Chondrocyte (in vitro differentiated cells): Measurements from ENCODE around the gene CCDC59. TPM values are rescaled to one million over a fixed set of nuclear protein-coding genes. Genes with fewer than 3 reads are reported as not detected.

Experiments used
- DNase-seq: peaks from one replicate; pipeline ENCODE4 v3.0.0; 2021; ENCODE audit warnings: mixed read lengths, low spot score
- H3K27ac Mint-ChIP-seq: one replicate; pipeline ENCODE4 v1.8.0; 2021; ENCODE audit warnings: mild to moderate bottlenecking, moderate library complexity, mixed read lengths; ENCODE audit not compliant: unreplicated experiment
- H3K27me3 Mint-ChIP-seq: 2 replicates; pipeline ENCODE4 v1.8.0; 2021; ENCODE audit warnings: low read depth, mixed read lengths
- H3K36me3 Mint-ChIP-seq: 2 replicates; pipeline ENCODE4 v1.8.0; 2021; ENCODE audit warnings: low read depth, mixed read lengths
- H3K4me1 Mint-ChIP-seq: 2 replicates; pipeline ENCODE4 v1.8.0; 2021; ENCODE audit warnings: low read depth, mild to moderate bottlenecking, mixed read lengths
- H3K4me3 Mint-ChIP-seq: one replicate; pipeline ENCODE4 v1.8.0; 2021; ENCODE audit warnings: mild to moderate bottlenecking, moderate library complexity, mixed read lengths; ENCODE audit not compliant: unreplicated experiment
- H3K9me3 Mint-ChIP-seq: 2 replicates; pipeline ENCODE4 v1.8.0; 2021; ENCODE audit warnings: low read depth, mixed read lengths
- total RNA-seq: library from RNA; stranded (reverse); gene quantifications from 3 replicates; pipeline ENCODE4 v1.2.1, GENCODE V29; 2021
- TF ChIP-seq, protein P1 (sequence below): fragments of 200-600 bp; sonication (generic); IDR thresholded peaks from 2 replicates; pipeline ENCODE4 v1.5.0; 2021; ENCODE audit warnings: antibody characterized with exemption, mild to moderate bottlenecking, moderate library complexity

CCDC59 gene
- total RNA-seq, 1 donor from 2014 or later: 27.9 TPM

DNA sequence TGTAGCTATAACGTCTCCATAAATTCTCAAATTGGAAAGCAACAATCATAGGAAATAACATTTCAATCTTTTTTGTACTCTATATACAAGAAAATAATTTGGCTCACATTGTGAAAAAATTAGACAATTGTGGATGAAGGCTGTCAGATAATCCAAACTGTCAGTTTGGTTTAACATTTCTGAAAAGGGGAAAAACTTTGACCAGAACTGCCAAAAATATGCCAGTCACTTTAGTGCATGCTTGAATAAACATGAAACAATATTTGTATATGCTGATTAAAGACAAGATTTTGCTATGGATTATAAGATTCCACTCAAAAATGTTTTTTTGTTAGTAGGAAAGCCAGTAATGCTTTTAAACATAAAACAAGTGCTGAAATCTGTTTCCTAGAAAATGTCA, 38.9 kb downstream of the CCDC59 start:
- TF ChIP-seq, protein P1, sequence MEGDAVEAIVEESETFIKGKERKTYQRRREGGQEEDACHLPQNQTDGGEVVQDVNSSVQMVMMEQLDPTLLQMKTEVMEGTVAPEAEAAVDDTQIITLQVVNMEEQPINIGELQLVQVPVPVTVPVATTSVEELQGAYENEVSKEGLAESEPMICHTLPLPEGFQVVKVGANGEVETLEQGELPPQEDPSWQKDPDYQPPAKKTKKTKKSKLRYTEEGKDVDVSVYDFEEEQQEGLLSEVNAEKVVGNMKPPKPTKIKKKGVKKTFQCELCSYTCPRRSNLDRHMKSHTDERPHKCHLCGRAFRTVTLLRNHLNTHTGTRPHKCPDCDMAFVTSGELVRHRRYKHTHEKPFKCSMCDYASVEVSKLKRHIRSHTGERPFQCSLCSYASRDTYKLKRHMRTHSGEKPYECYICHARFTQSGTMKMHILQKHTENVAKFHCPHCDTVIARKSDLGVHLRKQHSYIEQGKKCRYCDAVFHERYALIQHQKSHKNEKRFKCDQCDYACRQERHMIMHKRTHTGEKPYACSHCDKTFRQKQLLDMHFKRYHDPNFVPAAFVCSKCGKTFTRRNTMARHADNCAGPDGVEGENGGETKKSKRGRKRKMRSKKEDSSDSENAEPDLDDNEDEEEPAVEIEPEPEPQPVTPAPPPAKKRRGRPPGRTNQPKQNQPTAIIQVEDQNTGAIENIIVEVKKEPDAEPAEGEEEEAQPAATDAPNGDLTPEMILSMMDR: no peak
- Mint-ChIP-seq H3K27me3 (peaks cover 22% of the 10 kb centered on the region), H3K4me1 (no peaks in the 10 kb centered on the region), H3K27ac (no peak overlapping the region), H3K36me3 (no peaks in the 10 kb centered on the region), H3K9me3 (no peaks in the 10 kb centered on the region), H3K4me3 (no peak overlapping the region)
- DNase-seq: no peak

DNA sequence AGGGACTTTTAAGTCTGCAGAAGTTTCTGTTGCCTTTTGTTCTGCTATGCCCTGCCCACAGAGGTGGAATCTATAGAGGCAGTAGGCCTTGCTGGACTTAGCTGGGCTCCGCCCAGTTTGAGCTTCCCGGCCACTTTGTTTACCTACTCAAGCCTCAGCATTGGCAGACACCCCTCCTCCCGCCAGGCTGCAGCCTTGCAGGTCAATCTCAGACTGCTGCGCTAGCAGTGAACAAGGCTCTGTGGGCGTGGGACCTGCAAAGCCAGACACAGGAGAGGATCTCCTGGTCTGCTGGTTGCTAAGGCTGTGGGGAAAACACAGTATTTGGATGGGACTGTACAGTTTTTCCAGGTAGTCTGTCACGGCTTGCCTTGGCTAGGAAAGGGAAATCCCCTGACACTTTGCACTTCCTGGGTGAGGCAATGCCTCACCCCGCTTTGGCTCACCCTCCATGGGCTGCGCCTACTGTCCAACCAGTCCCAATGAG, 43.7 kb downstream of the CCDC59 start:
- TF ChIP-seq, protein P1: no peak
- DNase-seq: no peak
- H3K27ac Mint-ChIP-seq: no peak overlapping the region
- no peaks in the 10 kb centered on the region for H3K36me3 Mint-ChIP-seq
- H3K27me3 Mint-ChIP-seq: peaks cover 19% of the 10 kb centered on the region
- H3K9me3 Mint-ChIP-seq: peaks cover 11% of the 10 kb centered on the region
- H3K4me1 Mint-ChIP-seq: no peaks in the 10 kb centered on the region
- no peak overlapping the region for H3K4me3 Mint-ChIP-seq

Other genes with a start within 250 kb of the CCDC59 start
- gene METTL25, start 142 bp upstream of the CCDC59 start, total RNA-seq: 6.2 to 10.9 TPM (median 8.9 TPM) in 3 replicates